GM12872 (cell line): ENCODE measurements around the gene CNOT1.

Experiments
- CTCF ChIP-seq: IDR thresholded peaks from 3 replicates; pipeline ENCODE4 v1.5.1; 2011; ENCODE audit warnings: low read depth, mild to moderate bottlenecking, low read length, moderate library complexity; ENCODE audit not compliant: insufficient read depth

CNOT1 gene

GRCh38 chr16:58519707-58520106, 109.9 kb downstream of the CNOT1 start:
- no peak for TF ChIP-seq CTCF

GRCh38 chr16:58518980-58519368, 110.7 kb downstream of the CNOT1 start:
- TF ChIP-seq CTCF, result no peak

DNA sequence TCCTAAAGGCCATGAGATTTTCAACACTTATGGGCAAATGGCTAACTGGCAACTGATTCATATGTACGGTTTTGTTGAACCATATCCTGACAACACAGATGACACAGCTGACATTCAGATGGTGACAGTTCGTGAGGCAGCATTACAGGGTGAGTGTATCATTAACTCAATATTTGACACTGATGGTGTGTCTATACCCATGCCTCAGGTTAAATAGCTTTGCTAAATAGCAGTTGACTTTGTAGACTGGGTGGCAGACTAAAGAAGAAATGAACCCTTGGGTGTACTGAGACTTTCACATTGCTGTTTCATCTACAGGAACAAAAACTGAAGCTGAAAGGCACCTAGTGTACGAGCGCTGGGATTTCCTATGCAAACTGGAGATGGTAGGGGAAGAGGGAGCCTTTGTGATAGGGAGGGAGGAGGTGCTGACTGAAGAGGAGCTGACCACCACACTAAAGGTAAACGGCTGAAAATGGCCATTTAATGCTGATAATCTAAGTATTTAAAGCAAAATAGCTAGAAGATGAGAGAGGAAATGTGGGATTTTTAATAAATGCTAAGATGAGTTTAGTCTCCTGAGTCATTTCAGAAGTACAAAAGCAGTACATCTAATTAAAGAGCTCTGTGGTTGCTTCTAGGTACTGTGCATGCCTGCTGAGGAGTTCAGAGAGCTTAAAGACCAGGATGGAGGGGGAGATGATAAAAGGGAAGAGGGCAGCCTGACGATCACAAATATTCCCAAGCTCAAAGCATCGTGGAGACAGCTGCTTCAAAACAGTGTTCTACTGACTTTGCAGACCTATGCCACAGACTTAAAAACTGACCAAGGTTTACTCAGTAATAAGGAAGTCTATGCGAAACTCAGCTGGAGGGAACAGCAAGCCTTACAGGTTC, 111.3 kb downstream of the CNOT1 start:
- TF ChIP-seq CTCF, result no peak

DNA sequence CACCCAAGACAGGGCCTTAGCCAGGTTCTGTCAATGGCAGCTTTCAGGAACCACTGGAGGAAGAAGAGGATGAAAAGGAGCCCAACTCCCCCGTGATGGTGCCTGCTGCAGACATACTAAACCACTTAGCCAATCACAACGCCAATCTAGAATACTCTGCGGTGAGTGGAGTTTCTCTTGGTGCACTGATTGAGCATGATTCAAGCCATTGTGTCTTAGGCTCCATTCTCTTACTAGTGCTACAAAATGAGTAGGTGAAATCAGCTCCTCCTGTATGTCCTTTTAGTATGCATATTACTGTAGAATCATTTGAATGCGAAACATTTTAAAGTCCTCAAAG, 112.9 kb downstream of the CNOT1 start:
- no peak for TF ChIP-seq CTCF

- no peak for TF ChIP-seq CTCF
Measured at GRCh38 chr16:58515871-58516767, 113.5 kb downstream of the CNOT1 start.

- peak; percentile 23; the same call in 1 of the 3 replicates for TF ChIP-seq CTCF
Measured at GRCh38 chr16:58515125-58515870, 114.3 kb downstream of the CNOT1 start, which contains the start of gene SETD6. SETD6 (plus strand) TSS chr16:58515517; CDS start chr16:58515538, 21 bp downstream.
